Measurements from ENCODE around the gene FGF7.
"Not testable (repeated sequence)": the region's sequence is repeated elsewhere in the genome, so short reads cannot be mapped to it uniquely, and the experiment has no call there.

The FGF7 gene

GRCh38 chr15:49439678-49440395 is 16.8 kb downstream of the FGF7 start:
- no peak for DNase-seq

- no peak for DNase-seq
These were observed 18.3 kb downstream of the FGF7 start for GRCh38 chr15:49441356-49441755.

DNA sequence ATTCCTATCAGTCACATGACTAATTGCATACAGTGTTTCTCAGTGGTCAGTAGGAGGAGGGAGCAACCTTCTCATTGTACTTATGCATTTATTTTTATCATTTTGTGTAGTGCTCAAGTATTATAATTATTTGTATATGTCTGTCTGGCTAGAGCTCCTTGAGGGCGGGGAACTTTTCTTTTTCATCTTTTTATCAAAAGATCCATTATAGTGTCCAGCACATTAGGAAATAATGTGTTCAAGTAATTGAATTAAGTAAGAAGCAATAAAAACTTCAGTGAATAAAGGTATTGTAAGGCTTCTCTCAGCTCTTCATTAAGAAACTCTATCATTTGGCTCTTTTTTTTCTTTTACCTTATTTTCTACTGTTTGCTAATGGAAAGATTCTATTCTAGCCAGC is 18.8 kb downstream of the FGF7 start:
- DNase-seq = no peak

- no peak for DNase-seq
These were observed 29.6 kb downstream of the FGF7 start for GRCh38 chr15:49452595-49452994.

DNA sequence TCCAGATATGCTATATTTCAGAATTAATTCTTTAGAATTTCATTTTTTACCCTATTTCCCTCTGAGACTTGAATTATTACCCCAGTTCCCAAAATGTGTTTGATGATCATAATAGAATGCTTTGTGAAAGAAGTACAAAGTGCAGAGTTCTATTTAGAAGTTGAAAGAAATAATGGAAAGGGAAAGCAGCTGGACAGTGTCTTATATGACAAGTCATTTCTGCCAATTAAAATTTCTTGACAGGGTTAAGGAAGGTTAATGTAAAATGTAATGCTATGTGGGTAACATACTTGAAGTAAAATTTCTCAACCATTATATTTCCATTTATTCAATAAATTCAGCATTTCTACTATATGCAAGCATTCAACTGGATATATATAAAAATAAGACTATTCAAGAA is 33.1 kb downstream of the FGF7 start:
- no peak for DNase-seq

- no peak for DNase-seq
These were observed 35.1 kb downstream of the FGF7 start for GRCh38 chr15:49458145-49458544.

GRCh38 chr15:49460411-49460941 is 37.4 kb downstream of the FGF7 start:
- no peak for DNase-seq

DNA sequence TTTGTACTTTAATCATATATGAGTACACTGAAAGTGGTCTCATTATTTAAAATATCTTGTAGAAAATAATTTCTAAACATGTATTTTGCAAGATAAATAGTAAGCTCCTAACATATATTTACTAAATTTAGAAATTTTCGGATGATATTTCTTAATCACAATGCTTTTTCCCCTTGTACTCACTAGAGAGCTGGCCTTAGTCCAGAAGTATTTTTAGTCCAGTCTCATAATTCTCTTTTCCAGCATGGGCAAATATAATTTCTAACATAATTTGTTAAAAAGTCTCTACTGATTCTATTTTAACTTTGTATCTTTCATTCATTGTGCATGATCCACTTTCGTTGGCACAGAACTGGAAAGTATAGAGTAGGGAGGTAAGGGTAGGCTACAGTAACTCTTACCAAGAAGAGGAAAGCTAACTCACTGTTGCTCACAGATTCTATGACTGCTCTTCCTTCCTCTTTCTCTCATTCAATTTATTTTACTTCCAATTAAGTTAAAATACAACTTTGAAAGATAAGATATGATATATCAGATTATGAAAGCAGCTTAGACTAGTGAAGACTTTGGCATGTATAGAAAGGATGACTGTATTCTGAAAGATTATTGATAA is 39.3 kb downstream of the FGF7 start:
- no peak for DNase-seq

DNA sequence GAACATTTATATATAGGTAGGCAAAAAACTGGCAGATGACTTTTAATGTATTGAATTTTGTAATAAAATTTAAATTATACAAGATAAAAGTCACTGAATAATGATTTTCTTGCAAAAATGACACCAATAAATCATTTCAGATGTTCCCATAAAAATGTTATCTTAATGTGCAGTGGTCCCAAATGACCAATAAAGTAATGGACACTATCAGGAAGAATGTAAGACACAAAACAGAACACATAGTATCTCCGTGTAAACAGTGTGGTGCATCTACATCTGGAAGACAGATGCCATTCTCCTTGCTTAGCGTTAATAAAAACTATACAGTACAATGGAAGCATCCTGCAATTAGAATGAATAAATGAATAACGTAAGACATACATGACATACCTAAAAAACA is 41.5 kb downstream of the FGF7 start:
- DNase-seq = no peak

DNA sequence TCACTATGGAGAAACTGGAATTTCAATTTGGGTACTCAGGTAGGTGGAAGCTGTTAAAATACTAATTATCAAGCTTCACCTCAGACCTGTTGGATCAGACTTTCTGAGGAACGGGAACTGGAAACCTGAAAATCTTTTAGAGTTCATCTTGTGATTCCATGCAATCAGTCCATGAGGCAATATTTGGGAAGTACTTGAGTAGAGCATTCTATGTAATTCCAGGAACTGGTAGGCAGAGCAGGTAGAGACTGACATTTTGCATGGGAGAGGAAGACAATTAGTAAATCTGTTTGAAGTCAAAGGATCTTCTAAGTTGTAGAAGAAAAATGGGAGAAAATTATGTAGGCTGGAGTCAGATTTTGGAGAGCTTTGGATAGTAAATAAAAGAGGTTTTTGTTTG is 43.1 kb downstream of the FGF7 start:
- no peak for DNase-seq

GRCh38 chr15:49467746-49468480 is 44.9 kb downstream of the FGF7 start:
- no peak for DNase-seq

DNA sequence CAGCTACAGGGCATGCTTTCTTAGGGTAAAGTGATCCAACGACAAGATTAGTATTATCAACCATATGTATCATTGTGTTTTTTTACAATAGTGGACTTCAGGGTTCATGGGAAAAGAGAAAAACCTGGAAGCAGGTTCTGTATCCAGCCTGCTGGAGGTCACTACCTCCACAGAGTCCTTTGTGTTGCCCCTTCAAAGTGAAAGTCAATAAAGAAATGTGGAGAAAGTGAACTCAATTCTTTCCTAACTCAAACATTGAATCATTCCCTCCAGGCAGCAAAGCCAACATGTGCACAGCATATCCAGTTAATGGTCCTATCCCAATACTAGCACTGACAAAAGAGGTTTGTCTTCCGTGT is 45.4 kb downstream of the FGF7 start:
- DNase-seq = no peak

DNA sequence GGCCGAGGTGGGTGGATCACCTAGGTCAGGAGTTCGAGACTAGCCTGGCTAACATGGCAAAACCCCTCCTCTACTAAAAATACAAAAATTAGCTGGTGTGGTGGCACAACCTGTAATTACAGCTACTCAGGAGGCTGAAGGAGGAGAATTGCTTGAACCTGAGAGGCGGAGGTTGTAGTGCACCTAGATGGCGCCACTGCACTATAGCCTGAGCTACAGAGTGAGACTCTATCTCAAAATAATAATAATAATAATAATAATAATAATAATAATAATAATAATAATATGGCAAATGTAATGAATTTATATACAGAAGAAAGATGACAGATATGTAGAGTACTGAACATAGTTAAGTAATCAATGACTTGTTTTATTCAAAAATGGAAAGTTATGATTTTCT is 48.2 kb downstream of the FGF7 start:
- DNase-seq = peak; percentile 22

GRCh38 chr15:49471733-49472132 is 48.7 kb downstream of the FGF7 start:
- peak; percentile 40 for DNase-seq

GRCh38 chr15:49472338-49472737 is 49.3 kb downstream of the FGF7 start:
- DNase-seq = no peak

GRCh38 chr15:49473031-49473430 is 50.0 kb downstream of the FGF7 start:
- DNase-seq = no peak

GRCh38 chr15:49478021-49478420 is 55.0 kb downstream of the FGF7 start:
- DNase-seq = not testable (repeated sequence)

DNA sequence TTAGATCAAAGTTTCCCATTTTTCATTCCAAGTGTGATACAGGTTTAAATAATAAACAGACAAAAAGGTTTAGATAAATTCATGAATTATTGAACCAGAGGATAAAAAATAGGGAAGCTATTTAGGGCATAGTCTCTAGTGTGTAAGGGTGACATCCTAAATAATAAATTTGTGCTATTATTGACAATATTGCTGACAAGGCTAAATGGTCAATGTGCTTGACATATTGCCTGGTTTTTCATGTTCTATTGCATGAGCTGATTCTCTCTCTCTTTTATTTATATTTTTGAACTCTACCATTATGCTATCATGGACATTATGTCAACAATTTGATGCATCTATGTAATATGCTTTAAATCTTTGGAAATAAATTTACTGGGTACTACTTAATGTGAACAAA is 55.9 kb downstream of the FGF7 start:
- DNase-seq = not testable (repeated sequence)

- not testable (repeated sequence) for DNase-seq
These were observed 62.4 kb downstream of the FGF7 start for GRCh38 chr15:49485401-49485800.

GRCh38 chr15:49490966-49491365 is 67.9 kb downstream of the FGF7 start:
- no peak for DNase-seq

DNA sequence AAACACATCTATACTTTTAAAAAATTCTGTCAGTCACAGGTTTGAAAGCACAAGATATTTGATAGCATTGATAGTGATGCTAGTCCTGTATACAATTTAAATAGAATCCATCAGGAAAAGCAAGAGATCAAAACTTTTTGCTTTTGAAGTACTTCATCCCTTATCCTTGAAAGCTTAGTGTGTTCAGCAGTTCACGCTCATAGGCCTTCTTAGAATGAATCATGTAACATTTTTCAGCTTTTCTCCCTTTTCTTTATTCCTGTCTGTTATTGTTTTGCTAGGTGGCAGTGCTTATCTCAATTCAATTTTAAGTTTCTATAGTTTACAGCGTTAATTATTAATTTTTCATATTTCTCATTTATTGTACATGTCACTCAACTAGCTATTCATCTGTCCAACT is 69.1 kb downstream of the FGF7 start:
- no peak for DNase-seq

GRCh38 chr15:49492830-49493229 is 69.8 kb downstream of the FGF7 start:
- no peak for DNase-seq

GRCh38 chr15:49494842-49495241 is 71.8 kb downstream of the FGF7 start:
- no peak for DNase-seq
